WI38 (cell line): Measurements from ENCODE around the gene TTN.

Experiments used
- H3K4me3 ChIP-seq: 2 replicates; pipeline ENCODE4 v1.5.1; 2011; ENCODE audit warnings: low read depth, mild to moderate bottlenecking, control low read depth, low read length
- TF ChIP-seq, protein P1 (sequence below): IDR thresholded peaks from 2 replicates; pipeline ENCODE4 v1.5.1; 2012; ENCODE audit warnings: low read depth, mild to moderate bottlenecking, control low read depth, low read length

TTN gene

DNA sequence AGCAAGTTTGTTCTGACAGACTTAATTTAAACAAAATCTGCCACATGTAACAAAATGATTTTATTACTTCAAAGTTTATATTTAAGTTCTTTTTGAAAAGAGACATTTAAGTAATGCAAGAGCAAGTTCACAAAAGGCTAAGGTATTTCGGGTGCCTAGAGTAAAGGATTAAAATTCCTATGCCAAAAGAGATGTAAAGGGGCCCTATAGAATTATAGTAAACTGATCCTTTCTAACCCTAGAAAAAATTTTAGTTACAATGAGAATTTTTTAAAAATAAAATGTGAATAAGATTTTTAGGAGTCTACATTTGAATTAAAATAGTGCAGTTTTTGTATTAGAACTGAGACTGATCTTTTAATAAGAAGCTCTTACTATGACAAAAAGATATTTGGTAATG is 179.8 kb downstream of the TTN start:
- TF ChIP-seq, protein P1, sequence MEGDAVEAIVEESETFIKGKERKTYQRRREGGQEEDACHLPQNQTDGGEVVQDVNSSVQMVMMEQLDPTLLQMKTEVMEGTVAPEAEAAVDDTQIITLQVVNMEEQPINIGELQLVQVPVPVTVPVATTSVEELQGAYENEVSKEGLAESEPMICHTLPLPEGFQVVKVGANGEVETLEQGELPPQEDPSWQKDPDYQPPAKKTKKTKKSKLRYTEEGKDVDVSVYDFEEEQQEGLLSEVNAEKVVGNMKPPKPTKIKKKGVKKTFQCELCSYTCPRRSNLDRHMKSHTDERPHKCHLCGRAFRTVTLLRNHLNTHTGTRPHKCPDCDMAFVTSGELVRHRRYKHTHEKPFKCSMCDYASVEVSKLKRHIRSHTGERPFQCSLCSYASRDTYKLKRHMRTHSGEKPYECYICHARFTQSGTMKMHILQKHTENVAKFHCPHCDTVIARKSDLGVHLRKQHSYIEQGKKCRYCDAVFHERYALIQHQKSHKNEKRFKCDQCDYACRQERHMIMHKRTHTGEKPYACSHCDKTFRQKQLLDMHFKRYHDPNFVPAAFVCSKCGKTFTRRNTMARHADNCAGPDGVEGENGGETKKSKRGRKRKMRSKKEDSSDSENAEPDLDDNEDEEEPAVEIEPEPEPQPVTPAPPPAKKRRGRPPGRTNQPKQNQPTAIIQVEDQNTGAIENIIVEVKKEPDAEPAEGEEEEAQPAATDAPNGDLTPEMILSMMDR = no peak
- no peak overlapping the region for H3K4me3 ChIP-seq

DNA sequence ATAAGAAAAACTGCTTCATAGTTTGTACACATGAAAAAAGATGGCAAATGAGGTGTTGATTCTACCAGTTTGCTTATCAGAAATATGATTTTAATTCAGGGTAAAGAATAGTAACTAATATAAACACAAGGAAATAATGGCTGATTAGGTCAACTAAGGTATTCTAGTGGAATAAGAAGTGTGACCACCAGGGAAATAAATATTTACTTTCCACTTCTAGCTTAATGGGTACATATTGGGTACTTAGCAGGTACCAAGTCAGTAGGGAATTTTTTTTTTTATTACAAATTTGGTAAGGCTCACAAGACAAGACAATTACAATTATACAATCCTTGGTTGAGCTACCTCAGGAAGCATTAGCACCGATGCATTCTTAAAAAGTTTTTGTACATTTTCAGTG is 191.3 kb downstream of the TTN start:
- no peak overlapping the region for H3K4me3 ChIP-seq
- TF ChIP-seq, protein P1 = no peak

DNA sequence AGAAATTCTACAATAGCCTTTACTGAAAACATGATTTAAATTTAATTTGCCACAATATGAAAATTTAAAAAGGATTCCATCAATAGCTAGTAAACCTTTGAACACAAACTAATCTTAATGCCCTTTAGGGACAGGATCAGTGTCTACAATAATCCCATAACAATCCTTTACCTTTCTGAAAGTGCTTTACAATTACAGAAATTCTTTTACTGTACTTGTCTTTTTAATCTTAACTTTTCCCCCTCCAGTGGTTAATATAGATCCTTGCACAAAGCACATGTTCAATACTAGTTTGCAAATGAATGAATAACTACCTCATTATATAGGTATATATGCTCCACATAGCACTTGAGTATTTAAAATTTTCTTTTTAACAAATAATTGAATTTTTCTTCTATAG is 204.3 kb downstream of the TTN start:
- H3K4me3 ChIP-seq = no peak overlapping the region
- TF ChIP-seq, protein P1 = no peak

DNA sequence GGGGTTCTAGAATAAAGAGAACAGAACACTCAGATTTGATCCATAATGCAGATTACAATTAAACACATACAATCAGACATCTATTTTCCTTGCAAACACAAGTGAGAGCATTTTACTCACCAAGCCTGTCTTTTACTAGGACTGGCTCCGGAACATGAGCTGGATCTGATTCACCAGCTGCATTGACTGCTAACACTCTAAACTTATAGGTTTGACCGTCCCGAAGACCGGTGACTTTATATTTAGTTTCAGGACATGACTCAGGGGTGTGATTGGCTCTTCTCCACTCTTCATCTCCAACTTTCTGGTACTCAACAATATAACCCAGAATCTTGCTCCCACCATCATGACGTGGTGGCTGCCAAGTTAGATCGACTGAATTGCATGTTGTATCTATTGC is 214.6 kb downstream of the TTN start:
- TF ChIP-seq, protein P1 = no peak
- no peak overlapping the region for H3K4me3 ChIP-seq

DNA sequence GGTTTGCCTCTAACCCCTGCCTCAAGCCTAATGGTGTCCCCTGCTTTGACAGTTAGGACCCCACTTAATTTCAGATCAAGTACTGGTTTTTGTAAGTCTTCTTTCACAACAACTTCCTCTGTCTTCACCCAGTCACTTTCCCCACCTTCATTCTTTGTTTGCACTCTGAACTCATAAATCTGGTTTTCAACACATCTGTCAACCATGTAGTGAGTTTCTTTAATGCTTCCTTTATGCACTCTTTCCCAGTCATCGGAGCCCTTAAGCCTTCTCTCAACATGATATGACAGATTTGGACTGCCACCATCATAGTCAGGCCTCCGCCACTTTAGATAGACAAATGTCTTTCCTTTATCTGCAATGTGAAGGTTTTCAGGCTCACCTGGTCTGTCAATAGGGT is 217.9 kb downstream of the TTN start:
- no peak overlapping the region for H3K4me3 ChIP-seq
- TF ChIP-seq, protein P1 = no peak

DNA sequence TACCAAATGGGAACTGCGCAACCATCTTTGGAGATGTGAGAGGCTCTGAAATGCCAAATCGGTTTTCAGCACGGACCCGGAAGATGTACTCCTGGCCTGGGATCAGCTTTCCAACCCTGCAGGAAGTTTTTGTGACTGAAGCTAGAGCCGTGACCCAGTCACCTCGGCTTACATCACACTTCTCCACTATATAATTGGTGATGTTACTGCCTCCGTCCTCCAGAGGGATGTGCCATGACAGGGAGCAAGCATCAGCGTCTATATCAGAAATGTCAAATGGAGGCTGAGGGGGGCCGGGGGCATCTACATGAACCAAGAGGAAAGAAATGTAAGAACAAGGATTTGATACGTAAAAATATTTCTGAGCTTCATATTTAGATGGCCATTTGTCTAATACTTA is 222.6 kb downstream of the TTN start:
- no peak overlapping the region for H3K4me3 ChIP-seq
- TF ChIP-seq, protein P1 = no peak

DNA sequence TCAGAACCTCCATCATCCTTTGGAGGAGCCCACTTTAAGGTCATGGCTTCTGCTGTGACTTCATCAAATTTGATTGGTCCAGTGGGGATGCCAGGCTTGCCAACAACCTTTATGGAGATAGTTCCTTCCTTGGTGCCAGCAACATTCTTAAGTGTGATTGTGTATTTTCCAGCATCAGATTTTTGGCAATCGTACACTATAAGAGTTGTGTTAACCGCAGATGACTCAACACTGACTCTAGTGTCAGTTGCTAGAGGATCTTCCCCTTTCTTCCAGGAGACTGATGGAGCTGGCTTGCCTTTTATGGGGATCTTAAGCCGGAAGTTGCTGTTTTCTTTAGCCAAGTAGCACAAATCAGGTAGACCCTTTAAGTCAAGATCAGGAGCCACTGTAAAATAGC is 228.2 kb downstream of the TTN start:
- no peak overlapping the region for H3K4me3 ChIP-seq
- TF ChIP-seq, protein P1 = no peak
